GM19023 (cell line): ENCODE measurements around the gene TYW3.
"Not testable (repeated sequence)": the region's sequence is repeated elsewhere in the genome, so short reads cannot be mapped to it uniquely, and the experiment has no call there.

Experiments used
- ATAC-seq: cut with Tn5 transposase; IDR thresholded peaks from one replicate; pipeline ENCODE4 v1.9.1; 2021; ENCODE audit warnings: mild to moderate bottlenecking, moderate library complexity; ENCODE audit not compliant: unreplicated experiment

Gene TYW3

GRCh38 chr1:74729741-74730478 lies 3.0 kb upstream of the TYW3 start:
- no peak for ATAC-seq

DNA sequence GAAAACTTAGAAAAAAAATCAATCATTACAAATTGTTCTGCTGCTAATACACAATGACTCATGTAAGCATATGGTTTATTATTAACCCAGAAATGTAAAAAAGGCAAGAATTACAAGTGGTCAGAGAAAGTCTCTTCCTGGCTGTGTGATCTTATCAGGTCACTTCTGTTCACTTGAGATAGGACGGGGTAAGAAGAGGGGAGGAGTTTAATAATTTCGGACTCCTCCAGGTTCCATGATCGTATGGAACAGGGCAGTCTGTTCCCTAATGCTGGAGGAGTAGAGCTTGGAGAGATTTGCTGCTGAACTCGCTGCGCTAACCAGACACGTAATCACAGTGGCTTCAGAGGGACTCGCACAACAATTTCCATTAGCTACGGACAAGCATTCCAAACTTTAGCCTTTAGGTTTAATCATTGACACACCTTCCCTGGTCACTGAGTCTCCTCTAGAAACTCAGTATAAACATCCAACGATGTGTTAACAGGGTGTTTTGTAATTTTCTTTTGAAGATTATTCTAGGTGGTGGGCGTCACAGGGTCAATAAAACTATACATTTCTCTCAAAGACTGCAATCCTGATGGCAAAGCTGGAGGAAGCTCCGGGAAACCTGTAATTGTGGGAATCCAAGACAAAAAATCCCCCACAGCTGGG lies 1.4 kb upstream of the TYW3 start:
- peak; percentile 21 for ATAC-seq

GRCh38 chr1:74732071-74732946 lies 643 bp upstream of the TYW3 start:
- ATAC-seq, result peak; percentile 29

GRCh38 chr1:74733604-74734484 lies 892 bp downstream of the TYW3 start:
- ATAC-seq, result peak; percentile 37

- no peak for ATAC-seq
Observed at GRCh38 chr1:74737333-74737732, 4.4 kb downstream of the TYW3 start.

- ATAC-seq, result not testable (repeated sequence)
Observed at GRCh38 chr1:74740307-74740980, 7.5 kb downstream of the TYW3 start.

DNA sequence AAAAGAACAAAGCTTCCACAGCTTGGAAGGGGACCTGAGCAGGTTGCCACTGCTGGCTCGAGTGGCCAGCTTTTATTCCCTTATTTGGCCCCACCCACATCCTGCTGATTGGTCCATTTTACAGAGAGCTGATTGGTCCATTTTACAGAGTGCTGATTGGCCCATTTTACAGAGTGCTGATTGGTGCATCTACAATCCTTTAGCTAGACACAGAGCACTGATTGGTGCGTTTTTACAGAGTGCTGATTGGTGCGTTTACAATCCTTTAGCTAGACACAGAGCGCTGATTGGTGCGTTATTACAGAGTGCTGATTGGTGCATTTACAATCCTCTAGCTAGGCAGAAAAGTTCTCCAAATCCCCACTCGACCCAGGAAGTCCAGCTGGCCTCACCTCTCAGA lies 12.3 kb downstream of the TYW3 start:
- not testable (repeated sequence) for ATAC-seq

DNA sequence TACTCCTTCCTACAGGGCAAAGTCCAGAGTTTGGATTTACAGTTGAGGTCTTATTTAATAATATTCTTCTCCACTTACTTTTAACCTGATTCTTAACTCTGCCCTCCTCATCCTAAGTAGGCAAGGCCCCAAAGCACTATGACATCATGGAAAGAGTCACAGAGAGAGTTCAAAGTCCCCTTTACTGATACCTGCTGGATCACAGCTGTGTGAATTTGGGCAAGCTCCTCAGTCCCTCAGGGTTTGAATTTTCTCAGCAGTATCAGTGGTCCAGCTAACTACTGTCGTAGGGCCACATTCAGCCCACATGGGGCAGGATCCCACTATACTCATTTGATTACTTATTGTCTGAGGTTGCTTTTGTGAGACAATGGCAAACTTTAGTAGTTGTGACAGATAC lies 16.0 kb downstream of the TYW3 start:
- peak; percentile 97 for ATAC-seq

DNA sequence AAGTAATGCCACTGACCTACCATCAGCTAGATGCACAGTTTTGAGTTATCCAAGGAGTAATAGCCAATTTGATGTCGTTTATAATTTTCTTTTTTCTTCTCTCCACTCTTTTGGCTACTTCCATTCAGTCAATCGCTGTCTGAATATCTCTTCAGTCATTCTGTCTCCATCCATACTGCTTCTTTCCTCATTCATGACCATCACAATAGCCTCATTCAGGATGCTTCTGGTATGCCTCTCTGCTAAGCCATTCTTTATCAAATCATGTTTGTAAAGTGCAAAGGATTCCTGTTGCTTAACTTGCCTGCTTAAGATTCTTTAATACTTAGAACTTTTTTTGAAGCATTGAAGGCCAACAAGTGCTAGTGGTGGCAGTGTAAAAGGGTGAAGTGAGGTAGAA lies 20.2 kb downstream of the TYW3 start:
- ATAC-seq, result no peak

DNA sequence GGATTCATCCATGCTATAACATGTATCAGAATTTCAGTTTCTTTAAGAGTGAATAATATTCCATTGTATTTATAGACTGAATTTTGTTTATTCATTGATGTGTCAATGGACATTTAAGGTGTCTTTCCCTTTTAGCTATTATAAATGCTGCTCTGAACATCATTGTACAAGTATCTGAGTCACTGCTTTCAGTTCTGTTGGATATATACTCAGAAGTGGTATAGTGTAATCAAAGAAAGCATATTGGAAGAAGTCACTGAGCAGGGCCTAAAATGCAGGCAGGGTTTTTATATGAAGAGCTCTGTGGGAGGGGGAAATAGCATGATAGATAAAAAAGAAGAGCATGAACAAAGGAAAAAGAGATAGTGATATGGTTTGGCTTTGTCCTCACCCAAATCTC lies 22.5 kb downstream of the TYW3 start:
- no peak for ATAC-seq

DNA sequence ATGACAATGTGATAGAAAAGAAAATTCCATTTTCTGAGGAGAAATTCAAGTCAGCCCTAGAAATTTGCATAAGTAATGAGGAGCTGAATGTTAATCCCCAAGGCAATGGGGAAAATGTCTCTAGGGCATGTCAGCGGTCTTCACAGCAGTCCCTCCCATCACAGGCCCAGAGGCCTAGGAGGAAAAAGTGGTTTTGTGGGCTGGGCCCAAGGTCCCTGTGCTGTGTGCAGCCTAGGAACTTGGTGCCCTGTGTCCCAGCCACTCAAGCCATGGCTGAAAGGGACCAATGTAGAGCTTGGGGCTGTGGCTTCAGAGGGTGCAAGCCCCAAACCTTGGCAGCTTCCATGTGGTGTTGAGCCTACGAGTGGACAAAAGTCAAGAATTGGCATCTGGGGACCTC lies 23.7 kb downstream of the TYW3 start:
- not testable (repeated sequence) for ATAC-seq

GRCh38 chr1:74763807-74764206 lies 30.9 kb downstream of the TYW3 start:
- no peak for ATAC-seq

DNA sequence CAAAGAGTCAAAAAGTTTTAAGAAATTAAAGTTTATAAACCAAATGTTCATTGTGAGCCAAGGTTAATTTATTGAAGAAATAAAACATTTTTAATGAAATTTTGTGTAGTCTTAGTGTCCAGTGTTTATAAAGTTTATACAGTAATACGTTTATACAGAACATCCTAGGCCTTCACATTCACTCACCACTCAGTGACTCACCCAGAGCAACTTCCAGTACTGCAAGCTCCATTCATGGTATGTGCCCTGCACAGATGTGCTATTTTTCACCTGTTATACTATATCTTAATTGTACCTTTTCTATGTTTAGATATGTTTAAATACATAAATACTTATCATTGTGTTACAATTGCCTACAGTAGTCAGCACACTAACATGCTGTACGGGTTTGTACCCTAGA lies 33.6 kb downstream of the TYW3 start:
- no peak for ATAC-seq

GRCh38 chr1:74767490-74767889 lies 34.5 kb downstream of the TYW3 start:
- no peak for ATAC-seq

GRCh38 chr1:74771913-74772515 lies 39.1 kb downstream of the TYW3 start:
- ATAC-seq, result peak; percentile 64

GRCh38 chr1:74772945-74773344 lies 40.0 kb downstream of the TYW3 start:
- no peak for ATAC-seq

DNA sequence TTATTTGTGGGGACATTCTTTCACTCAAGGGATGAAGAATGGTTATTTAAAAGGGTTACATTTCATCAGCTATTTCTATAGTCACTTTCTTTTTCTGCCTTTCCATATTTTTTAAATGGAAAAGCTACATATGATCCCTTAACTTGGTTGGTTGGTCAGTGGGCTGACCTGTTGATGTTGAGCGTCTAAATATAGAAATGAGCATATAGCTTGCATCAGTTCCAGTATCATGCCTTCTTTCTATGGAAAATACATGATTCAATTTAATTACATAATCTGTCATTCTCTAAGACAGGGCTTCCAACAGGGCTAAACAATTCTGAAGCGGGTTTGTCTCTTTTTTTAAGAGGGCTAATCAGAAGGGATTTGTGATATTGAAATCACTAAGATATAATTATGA lies 40.6 kb downstream of the TYW3 start:
- no peak for ATAC-seq

- ATAC-seq, result no peak
Observed at GRCh38 chr1:74775735-74776134, 42.8 kb downstream of the TYW3 start.

DNA sequence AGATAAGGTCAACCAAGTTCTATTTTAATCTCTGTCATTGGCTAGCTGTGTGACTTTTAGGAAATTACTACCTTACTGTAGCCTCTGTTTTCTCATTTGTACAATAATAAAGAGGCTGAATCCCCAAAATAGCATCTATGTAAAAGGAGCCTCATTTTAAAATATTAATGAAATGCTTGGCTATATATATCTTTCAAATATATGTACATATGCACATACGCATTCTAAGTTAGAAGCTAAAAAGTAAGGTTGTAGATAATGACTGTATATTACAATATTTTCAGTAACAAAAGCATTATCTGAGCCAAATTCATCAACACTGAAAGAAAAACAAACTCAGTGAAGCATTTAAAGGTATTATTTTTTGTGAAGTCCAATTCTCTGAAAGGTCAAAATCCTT lies 44.6 kb downstream of the TYW3 start:
- ATAC-seq, result no peak

GRCh38 chr1:74779750-74780149 lies 46.8 kb downstream of the TYW3 start:
- no peak for ATAC-seq
